ENCODE results near the gene CHST11. TPM values are rescaled to one million over a fixed set of nuclear protein-coding genes. Genes with fewer than 3 reads are reported as not detected.

Gene CHST11
- total and polyA plus RNA-seq, 9 donors, result 4.0 to 39.9 (median 20.1) TPM

DNA sequence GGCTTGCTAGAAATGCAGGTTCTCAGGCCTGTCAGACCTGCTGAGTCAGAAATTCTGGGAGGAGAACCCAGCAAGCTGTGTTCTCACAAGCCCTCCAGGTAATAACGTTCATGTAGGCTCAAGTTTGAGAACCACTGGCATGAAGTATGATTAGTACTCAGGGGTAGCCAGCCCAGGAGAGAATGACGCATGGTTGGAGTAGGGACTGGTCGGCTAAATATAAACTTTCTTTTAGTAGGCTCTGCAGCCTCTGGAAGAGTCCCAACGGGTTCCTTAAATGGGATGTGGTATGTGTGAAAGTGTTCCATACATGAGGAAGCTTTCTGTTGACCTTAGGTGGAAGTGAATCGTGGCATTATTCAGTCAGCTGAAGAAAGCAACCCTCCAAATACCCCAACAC is 292.0 kb downstream of the CHST11 start:
- 69 to 83% (median 77%) methylated on average over 5 of the region's 5 CpGs for WGBS, 3 donors
- Histone ChIP-seq H3K36me3 (no peaks in the 10 kb centered on the region), H3K4me1 (ENCODE audit: insufficient read depth) (no peaks in the 10 kb centered on the region), H3K9me3 (no peaks in the 10 kb centered on the region), H3K27me3 (no peaks in the 10 kb centered on the region), H3K4me3 (no peak overlapping the region), H3K27ac (no peak overlapping the region)
- no peak for TF ChIP-seq EP300 (IDR thresholded peaks at IDR 0.05)
- no peak for TF ChIP-seq CTCF (IDR thresholded peaks at IDR 0.05)
- no peak for TF ChIP-seq POLR2A (IDR thresholded peaks at IDR 0.05)
- no peak for DNase-seq
- intact Hi-C loops (cut with DNase I), result no loop called here

DNA sequence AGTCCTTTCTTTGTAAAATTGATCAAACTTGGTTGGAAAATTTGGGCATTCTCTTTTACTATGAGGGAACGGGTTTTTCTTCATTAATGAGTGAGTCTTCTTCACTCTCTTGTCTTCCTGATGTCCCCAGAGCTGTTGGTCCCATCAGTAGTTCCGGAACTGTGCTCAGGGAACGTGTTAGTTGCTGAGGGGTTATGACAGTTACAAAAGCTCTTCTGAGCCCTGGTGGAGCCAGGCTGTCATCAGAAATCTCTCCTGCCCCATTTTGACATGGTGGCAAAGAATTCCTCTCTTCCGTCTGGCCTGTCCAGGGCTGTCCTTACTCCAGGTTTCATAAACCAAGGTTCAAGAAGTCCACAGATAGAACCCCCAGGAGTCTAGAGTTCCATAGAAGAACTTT is 292.8 kb downstream of the CHST11 start:
- H3K36me3 ChIP-seq, result no peaks in the 10 kb centered on the region
- H3K9me3 ChIP-seq, result no peaks in the 10 kb centered on the region
- no peak overlapping the region for H3K27ac ChIP-seq
- DNase-seq, result no peak
- H3K4me1 ChIP-seq (ENCODE audit: insufficient read depth), result no peaks in the 10 kb centered on the region
- TF ChIP-seq EP300 (IDR thresholded peaks at IDR 0.05) (no peak), CTCF (IDR thresholded peaks at IDR 0.05) (no peak), POLR2A (IDR thresholded peaks at IDR 0.05) (no peak)
- H3K4me3 ChIP-seq, result no peak overlapping the region
- H3K27me3 ChIP-seq, result no peaks in the 10 kb centered on the region
- 93 to 97% (median 94%) methylated on average over 4 of the region's 4 CpGs for WGBS, 3 donors
- intact Hi-C loops (cut with DNase I), result no loop called here

DNA sequence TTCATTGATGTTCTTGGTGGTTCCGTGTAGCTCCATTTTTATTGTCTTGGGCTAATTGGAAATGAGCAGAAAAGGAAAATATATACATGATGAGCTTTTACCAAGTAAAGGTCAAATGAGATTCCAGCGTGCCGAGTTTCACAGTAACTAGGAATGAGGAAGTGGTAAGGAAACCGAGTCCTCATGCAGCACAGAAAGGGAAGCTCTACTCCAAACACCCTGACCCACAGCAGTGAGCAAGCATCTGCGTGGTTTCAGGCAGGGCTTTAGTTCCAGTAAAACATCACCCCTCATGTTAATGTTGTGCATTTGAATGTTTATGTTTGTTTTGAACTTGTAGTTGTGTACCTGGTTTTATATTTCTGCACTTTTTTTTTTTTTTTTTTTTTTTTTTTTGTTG is 293.3 kb downstream of the CHST11 start:
- H3K4me1 ChIP-seq (ENCODE audit: insufficient read depth), result no peaks in the 10 kb centered on the region
- no peak for DNase-seq
- H3K36me3 ChIP-seq, result no peaks in the 10 kb centered on the region
- TF ChIP-seq EP300 (IDR thresholded peaks at IDR 0.05) (no peak), CTCF (IDR thresholded peaks at IDR 0.05) (no peak), POLR2A (IDR thresholded peaks at IDR 0.05) (no peak)
- H3K27ac ChIP-seq, result no peak overlapping the region
- no peaks in the 10 kb centered on the region for H3K9me3 ChIP-seq
- 57 to 79% (median 66%) methylated on average over 5 of the region's 5 CpGs for WGBS, 3 donors
- H3K27me3 ChIP-seq, result no peaks in the 10 kb centered on the region
- intact Hi-C loops (cut with DNase I), result no loop called here
- H3K4me3 ChIP-seq, result no peak overlapping the region

- H3K36me3 ChIP-seq, result no peaks in the 10 kb centered on the region
- intact Hi-C loops (cut with DNase I), result no loop called here
Measured at GRCh38 chr12:104751120-104751519, 294.4 kb downstream of the CHST11 start.

More at GRCh38 chr12:104751120-104751519, 294.4 kb downstream of the CHST11 start:
- TF ChIP-seq EP300 (IDR thresholded peaks at IDR 0.05) (no peak), POLR2A (IDR thresholded peaks at IDR 0.05) (no peak), CTCF (IDR thresholded peaks at IDR 0.05) (no peak)
- H3K27me3 ChIP-seq, result no peaks in the 10 kb centered on the region
- no peaks in the 10 kb centered on the region for H3K9me3 ChIP-seq
- H3K4me3 ChIP-seq, result no peak overlapping the region
- DNase-seq, result no peak
- 94 to 95% (median 94%) methylated on average over 1 of the region's 1 CpG for WGBS, 3 donors
- no peak overlapping the region for H3K27ac ChIP-seq
- no peaks in the 10 kb centered on the region for H3K4me1 ChIP-seq (ENCODE audit: insufficient read depth)

All from ovary (tissue), 9 donors.